Hepatocyte (in vitro differentiated cells): ENCODE results near the gene ARMC5.

ENCODE experiments used
- CTCF ChIP-seq: fragments of 200-600 bp; sonication (generic); IDR thresholded peaks from 2 replicates; pipeline ENCODE4 v1.5.1; 2016; ENCODE audit warnings: antibody characterized with exemption, mild to moderate bottlenecking; ENCODE audit not compliant: poor library complexity
- EZH2 ChIP-seq: fragments of 200-600 bp; sonication (generic); IDR thresholded peaks from 2 replicates; pipeline ENCODE4 v1.6.1; 2016; ENCODE audit warnings: antibody characterized with exemption, mild to moderate bottlenecking, borderline replicate concordance

GRCh38 chr16:31466381-31466841 lies 7.1 kb downstream of the ARMC5 start:
- TF ChIP-seq EZH2 (no peak), CTCF (no peak)
